K562 (cell line): Measurements from ENCODE around the gene CEMIP2.

Source experiments
- EZH2 ChIP-seq: IDR thresholded peaks from 2 replicates; pipeline ENCODE4 v1.6.1; 2012; ENCODE audit warnings: low read depth, mild to moderate bottlenecking, inconsistent platforms, low read length, borderline replicate concordance
- HNRNPH1 ChIP-seq: fragments of 200-400 bp; formaldehyde crosslinking; optimal IDR thresholded peaks from 2 replicates; pipeline ENCODE3; 2017; ENCODE audit warnings: low read depth, mild to moderate bottlenecking, low read length, moderate library complexity
- TF ChIP-seq, protein P1 (sequence below), 3 experiments: IDR thresholded peaks in 2 of 3; conservative IDR thresholded peaks in 1 of 3; 2 replicates each; pipeline ENCODE4 v1.5.1; 2011 to 2012; ENCODE audit warnings: low read length in 3 of 3, mild to moderate bottlenecking in 3 of 3, control low read depth in 2 of 3, improper control_type of control experiment in 1 of 3, inconsistent platforms in 1 of 3, low read depth in 1 of 3, mixed read lengths in 1 of 3, moderate library complexity in 1 of 3; ENCODE audit not compliant: insufficient read depth in 2 of 3
- TF ChIP-seq, protein P2 (sequence below): sonication (generic); formaldehyde crosslinking; IDR thresholded peaks from 2 replicates; pipeline ENCODE4 v1.8.1; 2022; ENCODE audit warnings: missing genetic modification reagents

DNA sequence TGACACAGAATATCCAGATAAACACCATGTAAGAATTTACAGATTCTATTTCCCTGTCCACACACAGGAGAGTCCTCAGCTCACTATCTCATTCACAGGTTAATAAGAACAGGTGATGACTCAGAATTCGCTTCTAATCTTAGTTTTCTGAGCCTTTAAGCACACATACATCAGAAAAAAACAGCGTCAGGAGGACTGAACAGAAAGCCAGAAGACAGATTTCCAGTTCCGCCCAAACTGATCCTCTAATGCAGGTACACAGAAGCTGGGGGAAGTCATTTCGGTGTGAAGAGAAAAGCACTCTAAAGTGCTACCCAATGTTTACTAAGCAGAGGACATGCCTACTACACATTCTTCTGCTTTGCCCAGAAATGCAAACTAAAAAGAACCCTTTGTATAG, 1.6 kb downstream of the CEMIP2 start:
- TF ChIP-seq EZH2 (no peak), HNRNPH1 (no peak)
- TF ChIP-seq, protein P1, sequence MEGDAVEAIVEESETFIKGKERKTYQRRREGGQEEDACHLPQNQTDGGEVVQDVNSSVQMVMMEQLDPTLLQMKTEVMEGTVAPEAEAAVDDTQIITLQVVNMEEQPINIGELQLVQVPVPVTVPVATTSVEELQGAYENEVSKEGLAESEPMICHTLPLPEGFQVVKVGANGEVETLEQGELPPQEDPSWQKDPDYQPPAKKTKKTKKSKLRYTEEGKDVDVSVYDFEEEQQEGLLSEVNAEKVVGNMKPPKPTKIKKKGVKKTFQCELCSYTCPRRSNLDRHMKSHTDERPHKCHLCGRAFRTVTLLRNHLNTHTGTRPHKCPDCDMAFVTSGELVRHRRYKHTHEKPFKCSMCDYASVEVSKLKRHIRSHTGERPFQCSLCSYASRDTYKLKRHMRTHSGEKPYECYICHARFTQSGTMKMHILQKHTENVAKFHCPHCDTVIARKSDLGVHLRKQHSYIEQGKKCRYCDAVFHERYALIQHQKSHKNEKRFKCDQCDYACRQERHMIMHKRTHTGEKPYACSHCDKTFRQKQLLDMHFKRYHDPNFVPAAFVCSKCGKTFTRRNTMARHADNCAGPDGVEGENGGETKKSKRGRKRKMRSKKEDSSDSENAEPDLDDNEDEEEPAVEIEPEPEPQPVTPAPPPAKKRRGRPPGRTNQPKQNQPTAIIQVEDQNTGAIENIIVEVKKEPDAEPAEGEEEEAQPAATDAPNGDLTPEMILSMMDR (IDR thresholded peaks at IDR 0.05 in 2 of 3, conservative IDR thresholded peaks at IDR 0.05 in 1 of 3; ENCODE audit: insufficient read depth in 2 of 3, low read depth in 1 of 3, low read length in 3 of 3), result no peak
- TF ChIP-seq, protein P2, sequence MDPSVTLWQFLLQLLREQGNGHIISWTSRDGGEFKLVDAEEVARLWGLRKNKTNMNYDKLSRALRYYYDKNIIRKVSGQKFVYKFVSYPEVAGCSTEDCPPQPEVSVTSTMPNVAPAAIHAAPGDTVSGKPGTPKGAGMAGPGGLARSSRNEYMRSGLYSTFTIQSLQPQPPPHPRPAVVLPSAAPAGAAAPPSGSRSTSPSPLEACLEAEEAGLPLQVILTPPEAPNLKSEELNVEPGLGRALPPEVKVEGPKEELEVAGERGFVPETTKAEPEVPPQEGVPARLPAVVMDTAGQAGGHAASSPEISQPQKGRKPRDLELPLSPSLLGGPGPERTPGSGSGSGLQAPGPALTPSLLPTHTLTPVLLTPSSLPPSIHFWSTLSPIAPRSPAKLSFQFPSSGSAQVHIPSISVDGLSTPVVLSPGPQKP, result no peak
